SKM-1 (cell line): ENCODE measurements around the gene FAH.

Experiments used
- DNase-seq: peaks from one replicate; lab custom pipeline; 2025; ENCODE audit not compliant: unreplicated experiment; lab: John Stamatoyannopoulos, UW

Gene FAH

DNA sequence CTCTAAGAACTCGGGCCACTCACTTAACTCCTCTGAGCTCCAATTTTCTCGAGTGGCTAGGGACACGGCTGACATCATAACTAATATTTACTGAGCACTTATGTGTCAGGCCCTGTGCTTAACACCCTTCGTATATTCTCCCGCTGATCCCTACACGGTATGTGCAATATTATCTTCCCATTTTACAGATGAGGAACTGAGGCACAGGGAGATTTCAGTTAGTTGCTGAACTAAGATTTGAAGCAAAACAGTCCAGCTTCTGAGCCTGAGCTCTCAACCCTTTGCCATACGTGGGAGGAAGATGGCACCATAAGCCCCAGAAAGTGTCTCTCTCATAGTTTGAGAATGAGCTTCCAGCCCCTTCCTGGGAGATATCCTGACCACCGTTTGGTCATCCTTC lies 19.6 kb downstream of the FAH start:
- no peak for DNase-seq

DNA sequence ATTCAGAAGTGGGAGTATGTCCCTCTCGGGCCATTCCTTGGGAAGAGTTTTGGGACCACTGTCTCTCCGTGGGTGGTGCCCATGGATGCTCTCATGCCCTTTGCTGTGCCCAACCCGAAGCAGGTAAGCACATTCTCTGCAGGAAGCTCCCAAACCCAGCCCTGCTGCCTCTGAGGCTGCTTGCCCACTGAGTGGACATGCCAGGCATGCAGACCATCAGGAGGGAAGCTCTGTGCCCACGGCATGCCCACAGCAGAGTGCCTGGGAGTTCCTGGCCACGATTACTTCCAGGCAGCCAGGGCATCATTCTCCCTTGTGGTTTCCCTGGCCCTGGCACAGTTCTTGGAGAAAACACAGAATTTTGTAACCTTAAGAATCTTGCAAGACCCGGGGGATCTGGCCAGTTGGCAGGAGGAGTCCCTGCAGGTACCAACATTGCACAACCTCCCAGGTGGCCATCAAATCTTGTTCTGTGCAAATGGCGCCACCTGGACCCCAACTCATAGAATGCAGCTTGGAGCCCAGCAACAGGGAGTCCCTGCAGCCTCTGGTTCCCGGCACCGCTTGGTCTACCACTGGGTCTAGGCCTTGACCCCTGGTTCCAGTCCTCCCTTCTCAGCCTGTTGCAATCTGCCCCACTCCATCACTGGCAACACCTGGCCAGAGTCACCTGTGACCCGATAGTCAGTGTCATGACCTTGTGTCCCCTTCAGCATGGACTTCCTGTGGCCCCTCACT lies 20.4 kb downstream of the FAH start:
- DNase-seq, result no peak

DNA sequence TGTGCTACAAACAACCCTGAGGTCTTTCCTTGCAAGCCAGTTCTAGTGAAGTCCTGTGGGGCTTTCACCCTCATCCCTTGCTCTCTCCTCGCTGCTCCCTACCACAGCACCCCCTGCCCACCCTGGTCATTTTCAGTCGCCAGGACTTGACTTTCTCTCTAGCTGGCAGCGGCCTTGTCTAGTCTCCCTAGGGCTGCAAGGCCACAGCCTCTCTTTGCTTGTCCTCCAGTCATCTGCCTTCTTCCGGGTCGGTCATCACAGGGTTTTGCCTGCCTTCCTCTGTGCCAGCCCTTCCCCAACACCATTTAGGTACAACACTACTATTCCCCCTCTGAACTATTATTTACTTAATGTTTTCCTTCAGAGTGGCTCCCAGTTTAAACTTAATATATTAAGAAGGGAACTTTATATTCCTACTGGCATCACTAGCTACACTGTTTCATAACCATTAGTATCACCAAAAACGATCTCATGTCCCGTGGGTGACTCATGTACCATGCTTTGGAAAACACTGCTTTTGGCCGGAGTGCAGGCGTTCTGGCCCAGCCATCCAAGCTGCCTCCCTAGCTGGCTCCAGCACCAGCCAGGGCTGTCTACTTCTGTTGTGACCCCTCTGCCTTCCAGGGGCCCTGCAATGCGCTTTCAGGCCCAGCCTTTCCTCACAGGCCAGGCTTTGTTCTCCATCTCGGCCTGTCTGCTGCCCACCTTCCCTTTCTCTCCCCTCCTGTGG lies 21.4 kb downstream of the FAH start:
- DNase-seq, result no peak

DNA sequence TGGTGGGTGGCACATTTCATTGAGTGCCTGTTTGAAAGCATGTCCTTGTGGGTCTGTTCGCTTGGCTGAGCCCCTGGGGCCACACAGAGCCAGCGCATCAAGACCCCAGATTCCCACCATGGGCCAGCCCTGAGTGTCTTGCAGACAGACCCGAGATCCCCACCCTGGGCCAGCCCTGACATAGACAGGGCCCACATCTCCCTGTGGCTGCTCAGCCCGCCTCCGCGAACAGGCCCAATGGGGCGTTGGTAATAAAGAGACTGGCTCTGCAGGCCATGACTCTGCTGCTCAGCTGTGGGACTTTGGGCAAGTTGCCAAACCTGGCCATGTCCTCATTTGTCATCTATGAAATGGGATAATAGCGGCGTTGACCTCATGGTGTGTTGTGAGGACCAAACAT lies 22.6 kb downstream of the FAH start:
- no peak for DNase-seq

GRCh38 chr15:80176443-80176842 lies 23.6 kb downstream of the FAH start:
- no peak for DNase-seq

GRCh38 chr15:80177156-80177555 lies 24.4 kb downstream of the FAH start:
- no peak for DNase-seq

GRCh38 chr15:80179025-80179759 lies 26.4 kb downstream of the FAH start:
- DNase-seq, result no peak

DNA sequence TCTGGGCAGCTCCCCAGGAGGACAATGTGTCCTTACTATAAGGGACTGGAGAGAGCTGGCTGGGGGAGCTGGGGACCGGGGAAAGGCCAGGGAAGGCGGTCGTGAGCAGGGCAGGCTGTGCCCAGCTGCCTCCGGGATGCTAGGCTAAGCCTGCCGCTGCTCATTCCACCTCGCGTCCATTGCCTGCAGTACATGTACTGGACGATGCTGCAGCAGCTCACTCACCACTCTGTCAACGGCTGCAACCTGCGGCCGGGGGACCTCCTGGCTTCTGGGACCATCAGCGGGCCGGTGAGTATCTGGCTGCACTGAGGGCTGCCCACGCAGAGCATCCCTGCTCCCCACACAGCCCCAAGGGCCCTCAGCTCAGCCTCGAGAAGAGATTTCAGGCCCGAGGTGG lies 27.1 kb downstream of the FAH start:
- no peak for DNase-seq

GRCh38 chr15:80180468-80180867 lies 27.7 kb downstream of the FAH start:
- no peak for DNase-seq

DNA sequence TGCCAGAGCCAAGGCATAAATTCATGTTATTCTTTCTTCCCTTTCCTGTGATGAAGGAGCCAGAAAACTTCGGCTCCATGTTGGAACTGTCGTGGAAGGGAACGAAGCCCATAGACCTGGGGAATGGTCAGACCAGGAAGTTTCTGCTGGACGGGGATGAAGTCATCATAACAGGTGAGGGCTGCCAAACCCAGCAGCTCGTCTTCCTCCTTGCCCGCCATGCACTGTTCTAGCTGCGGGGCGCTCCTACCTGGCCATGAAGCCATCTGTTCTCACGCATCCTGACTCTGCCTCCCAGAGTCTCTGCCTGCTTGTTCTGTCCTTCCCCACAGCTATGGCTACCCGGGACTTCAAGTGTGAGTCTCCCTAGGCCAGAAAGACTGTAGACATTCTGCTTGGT lies 28.2 kb downstream of the FAH start:
- DNase-seq, result no peak

DNA sequence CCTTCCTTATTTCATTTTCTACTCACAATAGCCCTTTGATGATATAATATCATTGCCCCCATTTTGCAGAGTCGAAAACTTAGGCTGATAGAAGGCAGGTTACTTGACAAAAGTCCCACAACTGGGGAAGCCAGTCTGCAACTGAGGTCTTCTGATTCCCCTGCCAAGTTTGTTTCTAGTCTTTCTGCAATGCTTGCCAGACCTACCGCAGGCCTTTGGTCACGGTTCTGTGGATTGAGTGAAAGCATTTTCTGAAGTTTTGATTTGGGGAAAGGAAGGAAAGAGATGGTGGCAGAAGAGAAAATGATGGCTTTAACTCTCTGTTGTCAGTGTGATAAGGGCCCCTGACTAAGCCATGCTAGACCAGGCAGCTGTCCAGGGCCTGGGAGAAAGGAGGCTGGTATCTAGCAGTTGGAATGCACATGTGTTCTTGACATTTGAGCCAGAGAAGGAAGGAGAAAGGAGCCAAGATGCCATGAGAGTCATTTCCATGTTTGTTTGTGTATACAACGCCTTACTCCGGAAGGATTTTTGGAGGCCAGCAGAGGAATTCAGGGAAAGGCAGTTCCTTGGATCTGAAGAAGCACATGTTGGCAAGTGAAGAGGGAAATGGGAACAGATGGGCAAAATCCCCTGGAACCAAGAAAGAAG lies 29.9 kb downstream of the FAH start:
- DNase-seq, result no peak

DNA sequence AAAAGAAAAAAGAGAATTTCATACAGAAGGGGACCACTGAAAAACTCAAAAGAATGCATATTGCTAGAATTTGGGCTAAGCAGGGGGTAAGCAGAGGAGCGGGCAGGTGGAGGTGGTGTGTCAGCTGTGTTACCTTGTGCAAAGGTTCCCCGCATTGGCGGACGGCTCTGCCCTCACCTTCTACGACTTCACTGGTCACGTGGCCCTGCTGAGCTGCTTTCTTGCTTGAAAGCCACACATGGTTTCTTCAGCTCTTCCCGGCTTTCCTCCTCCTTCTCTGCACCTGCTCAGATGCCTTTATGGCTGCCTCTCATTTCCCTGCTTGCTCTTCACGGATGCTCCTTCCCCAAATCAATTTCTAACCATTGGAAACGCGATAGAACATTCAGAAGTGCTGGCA lies 30.5 kb downstream of the FAH start:
- no peak for DNase-seq

- DNase-seq, result no peak
Measured at GRCh38 chr15:80183886-80184285, 31.1 kb downstream of the FAH start.

GRCh38 chr15:80184554-80184953 lies 31.8 kb downstream of the FAH start:
- no peak for DNase-seq

GRCh38 chr15:80185152-80185551 lies 32.4 kb downstream of the FAH start:
- DNase-seq, result no peak

DNA sequence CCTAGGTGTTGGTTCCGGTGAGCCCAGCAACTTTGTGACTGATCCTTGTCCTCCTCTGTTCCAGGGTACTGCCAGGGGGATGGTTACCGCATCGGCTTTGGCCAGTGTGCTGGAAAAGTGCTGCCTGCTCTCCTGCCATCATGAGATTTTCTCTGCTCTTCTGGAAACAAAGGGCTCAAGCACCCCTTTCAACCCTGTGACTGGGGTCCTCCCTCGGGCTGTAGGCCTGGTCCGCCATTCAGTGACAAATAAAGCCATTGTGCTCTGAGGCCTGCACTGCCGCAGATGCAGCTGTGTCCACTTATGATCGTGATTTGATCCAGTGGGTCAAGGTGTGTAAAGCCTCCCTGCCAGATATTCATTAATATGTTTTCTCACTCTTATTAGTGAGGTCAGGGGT lies 33.3 kb downstream of the FAH start:
- no peak for DNase-seq

DNA sequence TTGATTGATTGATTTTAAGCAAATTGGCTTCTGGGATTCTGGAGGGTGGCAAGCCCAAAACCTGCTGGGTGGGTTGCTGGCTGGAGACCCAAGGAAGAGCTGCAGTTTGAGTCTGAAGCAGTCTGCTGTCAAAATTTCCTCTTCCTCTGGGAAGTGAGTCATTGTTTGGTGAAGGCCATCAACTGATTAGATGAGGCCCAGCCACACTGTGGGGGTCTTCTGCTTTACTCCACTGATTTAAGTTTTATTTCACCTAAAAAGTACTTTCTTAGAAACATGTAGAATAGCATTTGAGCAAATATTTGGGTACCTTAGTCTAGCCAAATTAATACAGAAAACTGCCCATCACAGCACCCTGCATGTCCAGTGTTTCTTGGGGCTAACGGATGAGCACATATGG lies 33.8 kb downstream of the FAH start:
- no peak for DNase-seq

DNA sequence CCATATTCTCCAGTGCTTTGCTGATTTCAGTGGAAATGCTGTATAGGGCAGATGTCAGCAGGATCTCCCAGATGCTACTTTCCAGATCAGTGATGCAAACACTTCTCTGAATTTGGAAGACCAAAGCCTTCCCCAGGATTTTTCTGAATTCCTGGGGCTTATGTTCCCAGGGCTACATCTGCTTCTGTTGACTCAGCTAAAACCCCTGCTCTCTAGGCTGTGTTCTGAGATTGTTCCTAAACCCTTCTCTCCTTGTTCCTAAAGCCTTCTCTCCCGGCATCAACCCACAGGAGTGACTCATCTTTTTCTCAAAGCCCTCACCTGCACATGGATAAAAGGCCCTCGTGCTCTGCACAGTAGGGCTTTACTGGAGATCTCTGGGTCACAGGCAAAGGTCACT lies 35.5 kb downstream of the FAH start:
- no peak for DNase-seq

DNA sequence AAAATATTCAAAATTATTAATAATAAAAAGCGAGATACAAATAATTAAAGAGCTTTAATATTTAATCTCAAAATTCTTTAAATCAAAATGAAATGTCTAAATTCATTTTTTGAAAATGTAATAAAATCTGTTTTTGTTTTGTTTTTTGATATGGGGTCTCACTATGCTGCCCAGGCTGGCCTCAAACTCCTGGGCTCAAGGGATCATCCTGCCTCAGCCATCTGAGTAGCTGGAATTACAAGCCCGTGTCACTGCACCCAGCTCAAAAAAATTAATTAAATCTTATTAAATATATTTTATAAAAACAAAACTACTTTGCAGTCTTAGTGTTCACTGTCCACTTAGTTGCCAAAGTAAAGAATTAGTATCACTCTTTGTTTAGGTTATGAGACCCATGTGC lies 38.4 kb downstream of the FAH start:
- DNase-seq, result no peak

- no peak for DNase-seq
Measured at GRCh38 chr15:80191897-80192595, 39.2 kb downstream of the FAH start.

- no peak for DNase-seq
Measured at GRCh38 chr15:80194186-80194585, 41.4 kb downstream of the FAH start.
